ENCODE data around the gene MRFAP1. TPM values are rescaled to one million over a fixed set of nuclear protein-coding genes. Genes with fewer than 3 reads are reported as not detected.

MRFAP1 gene
- total RNA-seq, 2 donors from 2014 or later: 131 to 243 TPM

GRCh38 chr4:6601661-6602250 is 38.7 kb upstream of the MRFAP1 start:
- no peak overlapping the region for H3K27ac ChIP-seq
- no peak for ATAC-seq (ENCODE audit: insufficient number of reproducible peaks, low FRiP score, low read depth)
- no peaks in the 10 kb centered on the region for H3K4me1 ChIP-seq (ENCODE audit: control insufficient read depth in 1 of 2, low read depth in 2 of 2)
- H3K27me3 ChIP-seq (replicated peaks; ENCODE audit: insufficient read depth): no peaks in the 10 kb centered on the region
- H3K4me3 ChIP-seq: no peak overlapping the region
- peaks cover 61% of the 10 kb centered on the region for H3K36me3 ChIP-seq
- DNase-seq (ENCODE audit: low spot score): no peak
- H3K9me3 ChIP-seq: no peaks in the 10 kb centered on the region
- TF ChIP-seq, protein P1, sequence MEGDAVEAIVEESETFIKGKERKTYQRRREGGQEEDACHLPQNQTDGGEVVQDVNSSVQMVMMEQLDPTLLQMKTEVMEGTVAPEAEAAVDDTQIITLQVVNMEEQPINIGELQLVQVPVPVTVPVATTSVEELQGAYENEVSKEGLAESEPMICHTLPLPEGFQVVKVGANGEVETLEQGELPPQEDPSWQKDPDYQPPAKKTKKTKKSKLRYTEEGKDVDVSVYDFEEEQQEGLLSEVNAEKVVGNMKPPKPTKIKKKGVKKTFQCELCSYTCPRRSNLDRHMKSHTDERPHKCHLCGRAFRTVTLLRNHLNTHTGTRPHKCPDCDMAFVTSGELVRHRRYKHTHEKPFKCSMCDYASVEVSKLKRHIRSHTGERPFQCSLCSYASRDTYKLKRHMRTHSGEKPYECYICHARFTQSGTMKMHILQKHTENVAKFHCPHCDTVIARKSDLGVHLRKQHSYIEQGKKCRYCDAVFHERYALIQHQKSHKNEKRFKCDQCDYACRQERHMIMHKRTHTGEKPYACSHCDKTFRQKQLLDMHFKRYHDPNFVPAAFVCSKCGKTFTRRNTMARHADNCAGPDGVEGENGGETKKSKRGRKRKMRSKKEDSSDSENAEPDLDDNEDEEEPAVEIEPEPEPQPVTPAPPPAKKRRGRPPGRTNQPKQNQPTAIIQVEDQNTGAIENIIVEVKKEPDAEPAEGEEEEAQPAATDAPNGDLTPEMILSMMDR (IDR thresholded peaks at IDR 0.05): no peak

GRCh38 chr4:6602289-6602688 is 38.2 kb upstream of the MRFAP1 start:
- Histone ChIP-seq H3K4me1 (ENCODE audit: control insufficient read depth in 1 of 2, low read depth in 2 of 2) (no peaks in the 10 kb centered on the region), H3K4me3 (no peak overlapping the region), H3K9me3 (no peaks in the 10 kb centered on the region), H3K36me3 (peaks cover 61% of the 10 kb centered on the region), H3K27me3 (replicated peaks; ENCODE audit: insufficient read depth) (no peaks in the 10 kb centered on the region), H3K27ac (no peak overlapping the region)
- DNase-seq (ENCODE audit: low spot score) (no peak), ATAC-seq (ENCODE audit: insufficient number of reproducible peaks, low FRiP score, low read depth) (no peak)
- TF ChIP-seq, protein P1 (IDR thresholded peaks at IDR 0.05): no peak

- TF ChIP-seq, protein P1 (IDR thresholded peaks at IDR 0.05): no peak
- H3K4me1 ChIP-seq (ENCODE audit: control insufficient read depth in 1 of 2, low read depth in 2 of 2): no peaks in the 10 kb centered on the region
- peaks cover 60% of the 10 kb centered on the region for H3K36me3 ChIP-seq
- H3K4me3 ChIP-seq: no peak overlapping the region
- no peak for ATAC-seq (ENCODE audit: insufficient number of reproducible peaks, low FRiP score, low read depth)
- H3K27ac ChIP-seq: no peak overlapping the region
- H3K27me3 ChIP-seq (replicated peaks; ENCODE audit: insufficient read depth): no peaks in the 10 kb centered on the region
- DNase-seq (ENCODE audit: low spot score): no peak
- H3K9me3 ChIP-seq: no peaks in the 10 kb centered on the region
These were observed 37.4 kb upstream of the MRFAP1 start for GRCh38 chr4:6603128-6603527.

DNA sequence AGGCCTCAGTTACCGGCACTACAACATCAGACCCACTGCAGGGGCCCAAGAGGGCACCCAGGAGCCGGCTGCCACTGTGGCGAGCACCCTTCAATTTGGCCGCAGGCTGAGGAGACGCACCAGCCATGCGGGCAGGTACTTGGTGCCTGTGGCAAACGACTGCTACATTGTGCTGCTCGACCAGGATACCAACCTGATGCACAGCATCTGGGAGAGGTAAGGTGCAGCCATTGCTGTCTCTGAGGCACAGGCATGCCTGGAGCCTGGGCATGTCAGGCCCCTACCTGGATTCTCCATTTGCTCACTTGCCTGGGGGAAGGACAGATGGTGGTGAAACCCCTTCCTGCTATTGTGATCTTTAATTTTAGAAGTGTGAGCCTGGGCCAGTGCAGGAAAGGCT is 35.4 kb upstream of the MRFAP1 start:
- no peaks in the 10 kb centered on the region for H3K4me1 ChIP-seq (ENCODE audit: control insufficient read depth in 1 of 2, low read depth in 2 of 2)
- no peak for DNase-seq (ENCODE audit: low spot score)
- TF ChIP-seq, protein P1 (IDR thresholded peaks at IDR 0.05): no peak
- H3K9me3 ChIP-seq: no peaks in the 10 kb centered on the region
- H3K4me3 ChIP-seq: no peak overlapping the region
- H3K36me3 ChIP-seq: peaks cover 67% of the 10 kb centered on the region
- no peak overlapping the region for H3K27ac ChIP-seq
- ATAC-seq (ENCODE audit: insufficient number of reproducible peaks, low FRiP score, low read depth): no peak
- no peaks in the 10 kb centered on the region for H3K27me3 ChIP-seq (replicated peaks; ENCODE audit: insufficient read depth)

DNA sequence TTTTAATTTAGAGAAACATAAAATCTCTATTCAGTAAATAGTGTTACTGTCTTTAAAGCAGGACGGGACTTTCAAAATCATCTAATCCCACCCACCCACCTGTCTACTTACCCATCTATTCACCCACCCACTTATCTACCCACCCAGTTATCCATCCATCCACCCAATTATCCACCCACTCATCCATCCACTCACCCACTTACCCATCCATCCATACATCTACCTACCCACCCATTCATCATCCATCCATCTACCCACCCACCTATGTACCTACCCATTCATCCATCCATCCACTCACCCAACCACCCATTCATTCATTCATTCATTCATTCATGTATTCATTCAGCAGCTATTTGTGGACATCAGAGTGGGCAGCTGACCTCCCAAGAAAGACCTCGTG is 34.9 kb upstream of the MRFAP1 start:
- Histone ChIP-seq H3K27ac (no peak overlapping the region), H3K4me1 (ENCODE audit: control insufficient read depth in 1 of 2, low read depth in 2 of 2) (no peaks in the 10 kb centered on the region), H3K4me3 (no peak overlapping the region), H3K9me3 (no peaks in the 10 kb centered on the region), H3K27me3 (replicated peaks; ENCODE audit: insufficient read depth) (no peaks in the 10 kb centered on the region), H3K36me3 (peaks cover 67% of the 10 kb centered on the region)
- ATAC-seq (ENCODE audit: insufficient number of reproducible peaks, low FRiP score, low read depth): no peak
- no peak for DNase-seq (ENCODE audit: low spot score)
- TF ChIP-seq, protein P1 (IDR thresholded peaks at IDR 0.05): no peak
